HepG2 (cell line): ENCODE data around the gene IGF2BP1. TPM values are rescaled to one million over a fixed set of nuclear protein-coding genes. Genes with fewer than 3 reads are reported as not detected.
A peak's percentile ranks its signal among the peaks of the same experiment; 100 is the strongest.

Source experiments
- BCLAF1 ChIP-seq: fragments of 450-650 bp; IDR thresholded peaks from 2 replicates; pipeline ENCODE4 v1.6.1; 2017; ENCODE audit warnings: mild to moderate bottlenecking
- CENPT ChIP-seq: sonication (generic); formaldehyde crosslinking; IDR thresholded peaks from 2 replicates; pipeline ENCODE4 v1.8.0; 2022; ENCODE audit warnings: low read depth, mild to moderate bottlenecking, moderate library complexity, missing genetic modification reagents
- CHCHD3 ChIP-seq: sonication (generic); formaldehyde crosslinking; IDR thresholded peaks from 2 replicates; pipeline ENCODE4 v1.8.0; 2022; ENCODE audit warnings: mild to moderate bottlenecking, missing genetic modification reagents, moderate library complexity
- EZH2 ChIP-seq: conservative IDR thresholded peaks from 2 replicates; pipeline ENCODE4 v1.6.1; 2012; ENCODE audit warnings: mild to moderate bottlenecking, low read depth, low read length, moderate library complexity
- GATAD2A ChIP-seq: IDR thresholded peaks from 2 replicates; pipeline ENCODE4 v1.6.1; 2016
- HOXA5 ChIP-seq: sonication (generic); formaldehyde crosslinking; IDR thresholded peaks from 2 replicates; pipeline ENCODE4 v1.4.0; 2020; ENCODE audit warnings: missing genetic modification reagents
- ISL2 ChIP-seq: sonication (generic); formaldehyde crosslinking; IDR thresholded peaks from 2 replicates; pipeline ENCODE4 v1.5.0; 2020; ENCODE audit warnings: missing genetic modification reagents
- JUN ChIP-seq: sonication (generic); formaldehyde crosslinking; IDR thresholded peaks from 2 replicates; pipeline ENCODE4 v1.4.0; 2020; ENCODE audit warnings: mild to moderate bottlenecking, missing genetic modification reagents
- NFE2L2 ChIP-seq: fragments of 150-350 bp; IDR thresholded peaks from 2 replicates; pipeline ENCODE4 v1.6.1; 2014; ENCODE audit warnings: low read length
- SMAD1 ChIP-seq: sonication (generic); formaldehyde crosslinking; IDR thresholded peaks from 2 replicates; pipeline ENCODE4 v1.4.0; 2020; ENCODE audit warnings: missing genetic modification reagents, low read depth, mild to moderate bottlenecking, borderline replicate concordance
- SRSF9 ChIP-seq: fragments of 200-400 bp; formaldehyde crosslinking; IDR thresholded peaks from 2 replicates; pipeline ENCODE4 v1.6.1; 2018; ENCODE audit warnings: borderline replicate concordance, mild to moderate bottlenecking, low read depth, low read length; ENCODE audit not compliant: insufficient read depth, poor library complexity, severe bottlenecking
- ZNF281 ChIP-seq: sonication (generic); formaldehyde crosslinking; IDR thresholded peaks from 2 replicates; pipeline ENCODE4 v1.4.0; 2020; ENCODE audit warnings: missing genetic modification reagents, borderline replicate concordance
- ZNF318 ChIP-seq: sonication (generic); formaldehyde crosslinking; IDR thresholded peaks from 2 replicates; pipeline ENCODE4 v1.4.0; 2020; ENCODE audit warnings: mild to moderate bottlenecking, missing genetic modification reagents
- ZNF766 ChIP-seq: sonication (generic); formaldehyde crosslinking; IDR thresholded peaks from 2 replicates; pipeline ENCODE4 v1.5.0; 2020; ENCODE audit warnings: missing genetic modification reagents, borderline replicate concordance
- ZNF768 ChIP-seq: sonication (generic); formaldehyde crosslinking; IDR thresholded peaks from 2 replicates; pipeline ENCODE4 v1.4.0; 2020; ENCODE audit warnings: missing genetic modification reagents
- polyA plus RNA-seq, 8 experiments: library from polyadenylated mRNA; depleted of rRNA in 3 of 8; stranded (reverse) in 7 of 8; unstranded in 1 of 8; fragments of >200 nt; fragmentation: Illumina TruSeq in 4 of 8; extraction: Trizol in 4 of 8; gene quantifications; 2 replicates each; pipeline versions ENCODE4 v1.2.1 to v1.2.3, GENCODE V29; 2011 to 2016; ENCODE audit warnings: low read depth in 4 of 8, missing spikeins in 1 of 8, mixed read lengths in 1 of 8; ENCODE audit not compliant: insufficient read depth in 1 of 8
- total RNA-seq, 5 experiments: library from RNA; depleted of rRNA; stranded (reverse); fragments of >200 nt; fragmentation: Illumina TruSeq; extraction: Trizol; gene quantifications; 2 replicates each; pipeline ENCODE4 v1.2.3, GENCODE V29; 2016; ENCODE audit warnings: low read depth in 1 of 5

IGF2BP1 gene
- total and polyA plus RNA-seq, 2 of the 13 experiments (the other 11 are each of a cell fraction or from before 2014, with no cell fraction given), result 29.7 to 75.1 TPM

GRCh38 chr17:48970865-48971687 lies 26.1 kb upstream of the IGF2BP1 start (continued):
- TF ChIP-seq BCLAF1 (no peak), ISL2 (0 out of 2 replicates have a peak, but pooled peaks have one; percentile 66), NFE2L2 (no peak), HOXA5 (no peak), ZNF281 (CRISPR knock-in tag) (peak; percentile 98), ZNF768 (CRISPR knock-in tag) (no peak), CENPT (no peak), EZH2 (no peak), GATAD2A (CRISPR knock-in tag) (peak; percentile 92), SRSF9 (no peak), SMAD1 (no peak), JUN (CRISPR knock-in tag) (peak; percentile 62; the same call in 1 of the 2 replicates), ZNF318 (CRISPR knock-in tag) (no peak), CHCHD3 (CRISPR knock-in tag) (no peak), ZNF766 (CRISPR knock-in tag) (peak; percentile 80; the same call in 1 of the 2 replicates)
